Activated CD4-positive, CD25-positive, alpha-beta regulatory T cell treated with anti-CD3 and anti-CD28 coated beads, Interleukin-2, amount 50 U/mL, for 16 hours (primary cell): ENCODE data around the gene CD300C.
"Not testable (repeated sequence)": the region's sequence is repeated elsewhere in the genome, so short reads cannot be mapped to it uniquely, and the experiment has no call there.

ENCODE experiments used
- DNase-seq: peaks from one replicate; pipeline ENCODE4 v3.0.0-alpha.2; 2020; ENCODE audit warnings: low read depth, low spot score

Gene CD300C

GRCh38 chr17:74563358-74563757, 17.4 kb upstream of the CD300C start:
- no peak for DNase-seq

DNA sequence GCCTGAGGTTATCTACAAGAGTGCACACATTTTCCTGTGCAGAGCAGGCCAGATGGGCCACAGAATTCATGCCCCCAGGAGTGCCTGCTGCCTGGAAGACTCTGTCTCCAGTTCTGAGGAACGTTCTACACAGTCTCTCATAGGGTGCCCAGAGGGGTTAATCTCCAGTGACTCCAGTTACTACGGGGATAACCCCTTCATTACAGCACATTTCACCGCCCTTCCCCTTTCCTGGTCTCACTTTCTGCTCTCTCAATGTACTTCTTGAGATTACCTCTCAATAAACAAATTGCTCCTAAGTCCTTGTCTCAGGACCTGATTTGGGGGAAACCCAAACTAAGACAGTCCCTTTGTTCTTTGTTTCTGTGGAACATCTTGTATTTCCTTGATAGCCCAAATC, 15.7 kb upstream of the CD300C start:
- DNase-seq: no peak

- no peak for DNase-seq
Measured at GRCh38 chr17:74558882-74559519, 13.1 kb upstream of the CD300C start.

GRCh38 chr17:74558402-74558801, 12.5 kb upstream of the CD300C start:
- DNase-seq: not testable (repeated sequence)

- no peak for DNase-seq
Measured at GRCh38 chr17:74555427-74555940, 9.6 kb upstream of the CD300C start.

DNA sequence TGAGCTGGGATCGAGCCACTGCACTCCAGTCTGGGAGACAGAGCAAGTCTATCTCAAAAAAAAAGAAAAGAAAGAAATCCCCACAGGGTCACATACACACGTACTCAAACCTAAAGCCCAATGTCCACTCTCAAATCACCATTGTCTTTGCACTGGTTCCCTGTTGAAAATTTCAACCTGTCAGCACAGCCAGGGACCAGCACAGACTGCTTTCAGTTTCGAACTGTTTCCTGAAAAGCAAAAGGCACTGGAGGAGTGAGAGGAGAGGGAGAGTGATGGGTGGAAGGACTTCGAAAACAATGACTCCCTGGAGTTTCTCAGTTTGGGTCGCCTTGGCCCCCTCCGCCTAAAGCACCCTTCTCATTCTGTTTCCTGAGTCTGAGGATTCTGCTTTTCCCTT, 9.0 kb upstream of the CD300C start:
- DNase-seq: no peak

DNA sequence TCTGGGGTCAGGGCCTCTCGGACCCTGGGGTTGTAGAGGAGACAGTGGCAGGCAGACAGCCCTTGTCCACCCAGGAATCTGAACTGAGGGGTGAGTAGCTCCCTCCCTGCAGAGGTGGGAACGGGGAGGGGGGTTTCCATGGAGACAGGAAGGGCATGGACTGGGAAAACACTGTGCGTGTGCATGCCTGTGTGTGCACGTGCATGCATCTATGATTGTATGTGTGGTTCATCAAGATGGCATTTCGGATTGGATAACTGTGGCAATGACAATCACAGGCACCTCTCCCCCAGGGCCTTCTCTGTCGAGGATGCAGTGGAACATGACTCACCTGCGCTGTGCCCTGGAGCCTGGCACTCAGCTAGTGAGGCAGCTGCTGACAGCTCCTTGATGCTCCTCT, 6.1 kb upstream of the CD300C start:
- DNase-seq: no peak

DNA sequence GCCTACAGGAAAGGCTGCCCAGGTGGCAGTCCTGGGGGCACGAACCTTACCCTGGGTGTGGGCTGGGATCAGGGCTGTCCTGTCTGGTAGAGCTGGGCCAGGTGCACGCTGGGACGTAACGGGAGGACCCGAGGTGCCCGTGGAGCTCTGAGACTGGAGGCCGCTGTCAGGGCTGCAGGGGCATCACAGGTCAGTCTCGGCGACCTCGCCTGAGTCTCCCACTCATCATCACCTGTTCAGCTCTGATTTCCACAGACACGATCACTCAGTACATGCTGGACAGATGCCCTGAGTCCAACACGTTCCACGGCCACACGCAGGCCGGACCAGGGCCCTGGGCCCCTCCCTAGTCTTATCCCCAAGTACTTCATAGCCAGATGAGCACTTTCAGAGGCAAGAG, 4.7 kb upstream of the CD300C start:
- DNase-seq: no peak

GRCh38 chr17:74549343-74549742, 3.4 kb upstream of the CD300C start:
- DNase-seq: no peak

GRCh38 chr17:74547736-74548135, 1.8 kb upstream of the CD300C start:
- no peak for DNase-seq

GRCh38 chr17:74547264-74547663, 1.3 kb upstream of the CD300C start:
- DNase-seq: no peak

DNA sequence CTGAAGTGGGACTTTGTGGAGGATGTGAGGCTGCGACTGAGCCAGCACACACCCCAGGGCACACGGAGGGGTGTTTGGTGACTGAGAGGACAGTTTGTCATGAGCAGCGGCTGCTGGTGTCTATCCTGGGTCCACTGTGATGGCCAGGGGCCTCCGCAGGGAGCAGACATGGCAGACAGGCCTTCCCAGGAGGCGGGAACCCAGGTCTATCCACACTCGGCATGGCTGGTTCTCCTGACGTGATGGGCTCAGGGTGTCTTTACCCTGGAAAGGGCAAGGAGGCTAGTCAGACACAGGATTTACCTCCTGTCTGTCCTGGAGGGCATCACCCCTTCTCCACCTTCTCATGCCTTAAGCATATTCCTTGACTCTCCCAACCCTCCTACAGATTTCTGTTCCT, 671 bp upstream of the CD300C start:
- DNase-seq: no peak

GRCh38 chr17:74544991-74545842, 698 bp downstream of the CD300C start:
- DNase-seq: no peak

DNA sequence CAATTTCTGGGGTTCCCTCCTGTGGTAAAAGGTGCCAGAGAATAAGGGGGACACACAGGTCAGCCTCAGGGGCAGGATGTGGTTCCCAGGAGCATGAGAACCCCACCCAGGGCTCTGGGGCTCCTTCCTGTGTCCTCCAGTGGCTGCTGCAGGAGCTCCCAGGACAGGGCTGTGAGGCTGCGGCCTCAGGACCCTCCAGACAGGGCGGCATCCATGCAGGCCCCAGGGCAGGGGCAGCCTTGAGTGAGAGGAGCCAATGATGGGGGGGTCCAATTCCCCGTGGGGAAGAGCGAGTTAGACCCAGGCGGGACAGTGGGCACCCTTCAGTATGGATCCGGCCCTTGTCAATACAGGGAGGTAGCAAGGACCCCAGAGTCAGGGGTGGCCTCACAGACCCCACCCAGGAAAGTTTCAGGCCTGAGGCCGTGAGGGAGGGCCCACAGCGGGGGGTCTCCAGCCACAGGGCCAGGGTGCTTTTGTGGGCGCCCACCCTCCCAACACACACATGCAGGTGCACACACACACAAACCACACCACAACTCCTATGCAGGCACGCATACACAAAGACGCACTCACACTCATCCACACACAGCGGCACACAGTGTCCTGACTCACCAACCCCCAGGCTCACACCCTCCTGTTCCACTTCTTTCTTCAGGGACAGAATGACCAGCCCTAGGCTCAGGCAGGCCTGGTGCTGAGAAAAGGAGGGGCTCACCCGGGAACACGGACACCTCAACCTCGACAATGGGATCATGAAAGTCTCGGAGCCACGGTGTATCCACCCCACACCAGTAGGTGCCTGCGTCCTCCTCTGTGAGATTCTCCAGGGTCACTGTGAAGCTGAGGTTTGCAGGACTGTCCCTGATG, 1.8 kb downstream of the CD300C start:
- no peak for DNase-seq

GRCh38 chr17:74543406-74543805, 2.5 kb downstream of the CD300C start:
- no peak for DNase-seq

DNA sequence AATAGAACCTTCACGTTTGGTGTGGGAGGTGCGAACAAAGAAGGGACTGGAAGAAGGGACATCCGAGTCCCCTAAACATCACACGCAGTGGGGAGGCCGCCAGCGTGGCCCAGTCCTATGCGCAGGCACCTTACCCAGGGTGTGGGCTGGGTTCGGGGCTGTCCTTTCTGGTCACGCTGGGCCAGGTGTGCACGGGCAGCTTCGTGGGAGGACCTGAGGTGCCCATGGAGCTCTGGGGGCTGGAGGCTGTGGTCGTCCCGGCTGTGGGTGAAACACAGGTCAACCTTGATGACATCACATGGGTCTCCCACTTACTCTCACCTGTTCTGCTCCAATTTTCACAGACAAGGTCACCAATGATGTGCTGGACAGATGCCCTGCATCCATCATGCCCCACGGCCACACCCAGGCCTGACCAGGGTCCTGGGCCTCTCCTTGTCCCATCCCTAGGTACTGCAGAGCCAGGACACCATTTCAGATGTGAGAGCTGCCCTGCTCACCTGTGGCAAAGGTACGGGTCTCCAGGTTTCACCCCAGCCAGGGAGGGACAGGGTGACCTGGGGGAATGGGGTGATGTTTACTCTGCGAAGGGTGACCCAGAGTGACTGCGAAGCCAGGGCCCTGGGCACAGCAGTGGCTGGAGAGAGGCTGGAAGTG, 3.1 kb downstream of the CD300C start:
- no peak for DNase-seq

GRCh38 chr17:74542166-74542565, 3.7 kb downstream of the CD300C start:
- no peak for DNase-seq

- no peak for DNase-seq
Measured at GRCh38 chr17:74541176-74542111, 4.5 kb downstream of the CD300C start.

DNA sequence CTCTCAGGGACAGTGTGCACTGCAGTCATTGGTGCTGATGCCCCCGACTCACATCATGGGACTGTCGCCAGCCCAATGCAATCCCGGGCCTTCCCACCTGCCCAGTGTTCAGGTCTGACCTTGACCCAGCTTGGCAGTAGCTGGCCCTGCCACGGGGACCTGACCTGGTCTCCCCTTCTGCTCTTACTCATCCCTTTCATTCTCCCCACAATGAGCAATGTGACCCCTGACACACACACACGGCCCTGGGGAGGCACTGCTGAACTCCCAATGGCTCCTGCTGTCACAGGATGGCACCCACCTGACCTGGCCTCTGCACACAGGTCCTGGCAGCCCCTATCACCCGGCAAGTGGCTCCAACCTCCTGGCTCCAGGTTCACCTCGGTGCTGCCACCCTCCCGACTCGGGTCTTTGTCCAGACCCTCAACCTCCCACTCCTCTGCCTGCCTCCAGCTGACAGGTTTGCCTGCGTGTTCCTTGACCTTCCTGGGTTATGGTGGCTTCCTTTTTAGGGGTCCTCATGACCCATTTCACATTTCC, 6.6 kb downstream of the CD300C start:
- no peak for DNase-seq

- DNase-seq: no peak
Measured at GRCh38 chr17:74536890-74537289, 9.0 kb downstream of the CD300C start.
